GM18517 (cell line): ENCODE data around the gene CTNNA3.

ENCODE experiments used
- ATAC-seq: cut with Tn5 transposase; IDR thresholded peaks from one replicate; pipeline ENCODE4 v1.9.1; 2021; ENCODE audit warnings: mild to moderate bottlenecking, moderate library complexity; ENCODE audit not compliant: unreplicated experiment

The CTNNA3 gene

GRCh38 chr10:66964946-66965345 is 731.0 kb downstream of the CTNNA3 start:
- ATAC-seq, result no peak

- ATAC-seq, result no peak
Measured at GRCh38 chr10:66958466-66958865, 737.5 kb downstream of the CTNNA3 start.

- no peak for ATAC-seq
Measured at GRCh38 chr10:66951896-66952295, 744.1 kb downstream of the CTNNA3 start.

GRCh38 chr10:66943590-66943989 is 752.4 kb downstream of the CTNNA3 start:
- no peak for ATAC-seq

GRCh38 chr10:66942407-66942806 is 753.6 kb downstream of the CTNNA3 start:
- no peak for ATAC-seq

GRCh38 chr10:66941491-66941890 is 754.5 kb downstream of the CTNNA3 start:
- ATAC-seq, result no peak

- ATAC-seq, result no peak
Measured at GRCh38 chr10:66940965-66941364, 755.0 kb downstream of the CTNNA3 start.

- no peak for ATAC-seq
Measured at GRCh38 chr10:66934711-66935110, 761.3 kb downstream of the CTNNA3 start.

- ATAC-seq, result no peak
Measured at GRCh38 chr10:66931949-66932343, 764.0 kb downstream of the CTNNA3 start.

GRCh38 chr10:66931340-66931948 is 764.6 kb downstream of the CTNNA3 start:
- peak; percentile 84 for ATAC-seq

- ATAC-seq, result no peak
Measured at GRCh38 chr10:66929375-66929774, 766.6 kb downstream of the CTNNA3 start.

- ATAC-seq, result no peak
Measured at GRCh38 chr10:66928776-66929175, 767.2 kb downstream of the CTNNA3 start.

- no peak for ATAC-seq
Measured at GRCh38 chr10:66927971-66928770, 767.8 kb downstream of the CTNNA3 start.

GRCh38 chr10:66927251-66927935 is 768.6 kb downstream of the CTNNA3 start:
- no peak for ATAC-seq

GRCh38 chr10:66926841-66927240 is 769.2 kb downstream of the CTNNA3 start:
- no peak for ATAC-seq

GRCh38 chr10:66925896-66926715 is 769.9 kb downstream of the CTNNA3 start, which contains the start of gene LRRTM3:
TSS of gene LRRTM3 (plus strand) at chr10:66926036.
- peak; percentile 100 for ATAC-seq

- no peak for ATAC-seq
Measured at GRCh38 chr10:66925373-66925772, 770.6 kb downstream of the CTNNA3 start.

- ATAC-seq, result no peak
Measured at GRCh38 chr10:66924674-66925345, 771.2 kb downstream of the CTNNA3 start.

- no peak for ATAC-seq
Measured at GRCh38 chr10:66919248-66919647, 776.7 kb downstream of the CTNNA3 start.

GRCh38 chr10:66917104-66917503 is 778.9 kb downstream of the CTNNA3 start:
- ATAC-seq, result no peak
